NCI-H1105 (cell line): ENCODE results near the gene BPGM.
"Not testable (repeated sequence)": the region's sequence is repeated elsewhere in the genome, so short reads cannot be mapped to it uniquely, and the experiment has no call there.

Experiments used
- DNase-seq: peaks from one replicate; lab custom pipeline; 2025; lab: John Stamatoyannopoulos, UW

The BPGM gene

GRCh38 chr7:134665045-134665444 is 18.4 kb downstream of the BPGM start:
- not testable (repeated sequence) for DNase-seq

GRCh38 chr7:134667899-134668298 is 21.2 kb downstream of the BPGM start:
- no peak for DNase-seq

GRCh38 chr7:134669388-134669787 is 22.7 kb downstream of the BPGM start:
- no peak for DNase-seq

GRCh38 chr7:134669845-134670373 is 23.3 kb downstream of the BPGM start:
- DNase-seq: peak; percentile 65

GRCh38 chr7:134671609-134672008 is 25.0 kb downstream of the BPGM start:
- DNase-seq: no peak

GRCh38 chr7:134674424-134674823 is 27.8 kb downstream of the BPGM start:
- no peak for DNase-seq

GRCh38 chr7:134676743-134677142 is 30.1 kb downstream of the BPGM start:
- DNase-seq: no peak

- DNase-seq: no peak
Measured at GRCh38 chr7:134678115-134678514, 31.5 kb downstream of the BPGM start.

- no peak for DNase-seq
Measured at GRCh38 chr7:134679006-134679405, 32.4 kb downstream of the BPGM start.

- no peak for DNase-seq
Measured at GRCh38 chr7:134684165-134684564, 37.5 kb downstream of the BPGM start.

GRCh38 chr7:134685250-134685649 is 38.6 kb downstream of the BPGM start:
- no peak for DNase-seq

GRCh38 chr7:134686786-134687185 is 40.1 kb downstream of the BPGM start:
- no peak for DNase-seq

GRCh38 chr7:134689550-134689949 is 42.9 kb downstream of the BPGM start:
- not testable (repeated sequence) for DNase-seq

GRCh38 chr7:134690016-134690415 is 43.4 kb downstream of the BPGM start:
- no peak for DNase-seq

- no peak for DNase-seq
Measured at GRCh38 chr7:134690614-134691504, 44.2 kb downstream of the BPGM start.

- DNase-seq: no peak
Measured at GRCh38 chr7:134691546-134692343, 45.1 kb downstream of the BPGM start.

- DNase-seq: no peak
Measured at GRCh38 chr7:134692344-134692705, 45.7 kb downstream of the BPGM start.

- DNase-seq: no peak
Measured at GRCh38 chr7:134693256-134693655, 46.6 kb downstream of the BPGM start.

GRCh38 chr7:134694299-134694698 is 47.6 kb downstream of the BPGM start:
- DNase-seq: no peak

- DNase-seq: no peak
Measured at GRCh38 chr7:134694767-134695166, 48.1 kb downstream of the BPGM start.

- no peak for DNase-seq
Measured at GRCh38 chr7:134695321-134695860, 48.7 kb downstream of the BPGM start.

GRCh38 chr7:134696261-134696660 is 49.6 kb downstream of the BPGM start:
- DNase-seq: no peak
